CD8-positive, alpha-beta memory T cell (primary cell): ENCODE measurements around the gene MICALL2. TPM values are rescaled to one million over a fixed set of nuclear protein-coding genes. Genes with fewer than 3 reads are reported as not detected.

ENCODE experiments used
- polyA plus RNA-seq: library from polyadenylated mRNA; unstranded; fragments of 300-500 nt; fragmentation: Illumina TruSeq; gene quantifications from one replicate; pipeline ENCODE4 v1.2.3, GENCODE V29; 2021
- total RNA-seq, 2 experiments: library from RNA; stranded (reverse); gene quantifications; one replicate each; pipeline ENCODE4 v1.2.3, GENCODE V29; 2021

Gene MICALL2
- total and polyA plus RNA-seq, 3 experiments from 2014 or later = 0.71 to 2.3 (median 2.1) TPM

Other genes with a start within 250 kb of the MICALL2 start
- gene UNCX, start 226.6 kb downstream of the MICALL2 start, total RNA-seq = not detected
- not detected for gene UNCX, start 226.6 kb downstream of the MICALL2 start, polyA plus RNA-seq
- 100 to 1,000 TPM in 1 of 2 experiments, 10 to 100 TPM in 1; 96.6 to 111 TPM for gene INTS1, start 44.9 kb upstream of the MICALL2 start, total RNA-seq
- gene INTS1, start 44.9 kb upstream of the MICALL2 start, polyA plus RNA-seq = 26.1 TPM
- 10 to 100 TPM; 36.6 to 41.1 TPM for gene MAFK, start 71.2 kb upstream of the MICALL2 start, total RNA-seq
- gene MAFK, start 71.2 kb upstream of the MICALL2 start, polyA plus RNA-seq = 0.85 TPM
- gene TMEM184A, start 96.7 kb upstream of the MICALL2 start, total RNA-seq = not detected
- not detected for gene TMEM184A, start 96.7 kb upstream of the MICALL2 start, polyA plus RNA-seq
- gene PSMG3, start 110.6 kb upstream of the MICALL2 start, total RNA-seq = 10 to 100 TPM; 71.0 to 80.7 TPM
- 51.3 TPM for gene PSMG3, start 110.6 kb upstream of the MICALL2 start, polyA plus RNA-seq
- gene ELFN1, start 210.8 kb upstream of the MICALL2 start, total RNA-seq = under 1 TPM; 0.15 to 0.22 TPM
- gene ELFN1, start 210.8 kb upstream of the MICALL2 start, polyA plus RNA-seq = 0.20 TPM